DMS53 treated with DMSO at 0.1 percent for 48 hours (cell line): ENCODE measurements around the gene SUN2.

Experiments used
- DNase-seq: peaks from one replicate; lab custom pipeline; 2025; ENCODE audit not compliant: unreplicated experiment; lab: John Stamatoyannopoulos, UW

SUN2 gene

DNA sequence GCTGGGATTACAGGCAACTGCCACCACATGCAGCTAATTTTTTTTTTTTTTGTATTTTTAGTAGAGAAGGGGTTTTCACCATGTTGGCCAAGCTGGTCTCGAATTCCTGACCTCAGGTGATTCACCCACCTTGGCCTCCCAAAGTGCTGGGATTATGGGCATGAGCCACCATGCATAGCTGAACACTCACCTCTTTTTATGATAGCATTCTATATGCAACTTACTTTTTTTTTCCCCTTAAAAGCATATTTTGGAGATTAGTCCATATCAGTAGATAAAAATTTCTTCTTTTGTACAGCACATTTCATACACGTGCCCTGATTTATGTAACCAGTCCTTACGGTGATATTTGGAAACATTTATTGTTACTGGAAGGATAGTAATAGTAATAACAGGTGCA, 35.4 kb downstream of the SUN2 start:
- DNase-seq, result no peak

GRCh38 chr22:38719196-38719595, 36.6 kb downstream of the SUN2 start:
- no peak for DNase-seq

DNA sequence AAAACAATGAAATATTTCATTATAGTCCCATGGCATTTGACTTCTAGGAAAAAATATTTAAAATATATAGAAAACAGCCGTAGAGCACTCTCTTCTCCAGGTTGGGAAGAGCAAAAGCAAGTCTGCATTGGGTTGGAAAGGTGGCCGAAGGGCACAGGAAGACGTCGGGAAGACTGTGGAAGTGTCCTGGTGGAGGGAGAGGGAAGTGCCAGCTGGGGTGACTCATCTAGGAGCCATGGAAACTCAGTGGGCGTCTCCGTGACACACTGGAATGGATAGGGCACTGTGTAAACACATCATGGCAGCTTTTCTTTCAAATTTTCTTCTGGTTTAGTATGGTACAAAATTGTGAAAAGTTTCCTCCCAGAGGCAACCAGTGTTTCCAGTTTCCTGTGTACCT, 37.4 kb downstream of the SUN2 start:
- peak; percentile 64 for DNase-seq

DNA sequence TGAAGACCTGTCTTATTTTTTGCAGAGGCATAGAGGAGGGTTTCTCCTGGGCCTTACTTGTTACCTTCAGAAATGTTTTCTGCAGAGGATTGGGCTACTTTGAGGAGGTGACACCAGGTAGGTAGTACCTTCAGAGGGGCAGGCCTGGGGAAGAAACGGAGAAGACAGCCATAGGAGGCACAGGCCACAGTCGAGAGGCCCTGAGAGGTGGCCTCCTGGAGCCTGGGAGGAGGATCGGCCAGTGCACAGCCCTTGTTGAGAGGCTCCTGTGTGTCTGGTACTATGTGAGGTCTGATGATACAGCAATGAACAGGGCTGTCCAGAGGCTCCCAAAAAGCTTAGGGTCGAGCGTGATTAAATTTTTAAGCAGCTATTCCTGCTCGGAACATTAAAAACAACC, 38.6 kb downstream of the SUN2 start:
- no peak for DNase-seq

DNA sequence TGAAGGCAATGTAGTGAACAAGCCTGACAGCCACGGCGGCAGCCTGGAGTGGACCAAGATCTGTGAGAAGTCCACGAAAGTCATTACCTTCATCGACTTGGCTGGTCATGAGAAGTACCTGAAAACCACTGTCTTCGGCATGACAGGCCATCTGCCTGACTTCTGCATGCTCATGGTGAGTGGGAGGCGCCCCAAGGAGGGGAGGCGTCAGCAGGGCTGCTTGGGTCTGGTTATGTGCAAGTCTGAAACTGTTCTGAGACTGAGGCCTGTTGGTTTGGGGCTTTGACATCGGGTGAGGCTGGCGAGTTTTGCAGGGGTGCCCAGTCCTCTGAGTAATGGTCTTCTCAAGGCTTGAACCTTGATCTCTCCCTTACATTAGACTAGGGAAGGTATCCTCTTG, 39.0 kb downstream of the SUN2 start:
- DNase-seq, result no peak

DNA sequence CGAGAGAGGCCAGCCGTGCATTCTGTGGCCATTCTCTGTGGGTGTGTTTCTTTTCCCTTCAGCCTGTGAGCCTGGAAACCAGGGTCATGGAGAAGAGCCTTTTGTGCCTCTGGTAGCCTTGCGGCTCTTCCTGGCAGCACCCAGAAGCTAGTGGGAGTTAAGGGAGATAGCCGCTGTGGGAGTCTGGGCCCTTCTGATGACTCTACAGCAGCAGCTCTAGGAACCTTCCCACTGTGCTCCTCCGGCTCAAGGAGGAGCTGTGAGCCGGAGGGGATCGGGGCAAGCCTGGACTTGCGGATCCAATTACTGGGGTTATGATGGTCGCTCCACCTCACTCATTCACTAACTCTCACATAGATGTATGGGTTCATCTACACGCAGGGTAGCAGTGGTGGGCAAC, 39.5 kb downstream of the SUN2 start:
- DNase-seq, result no peak

DNA sequence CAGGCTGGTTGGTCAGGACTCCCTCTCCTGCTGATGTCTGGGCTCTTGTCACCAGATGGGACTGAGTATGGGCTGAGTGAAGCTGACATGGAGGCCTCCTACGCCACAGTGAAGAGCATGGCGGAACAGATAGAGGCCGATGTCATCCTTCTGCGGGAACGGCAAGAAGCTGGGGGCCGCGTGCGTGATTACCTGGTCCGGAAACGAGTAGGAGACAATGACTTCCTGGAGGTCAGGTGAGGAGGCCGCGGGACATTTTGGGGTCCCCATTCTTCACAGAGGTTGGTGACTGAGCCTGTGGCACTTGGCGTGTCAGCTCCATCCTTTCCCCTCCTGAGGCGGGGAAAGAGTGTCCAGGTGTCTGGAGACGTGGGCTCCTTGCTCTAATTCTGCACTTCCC, 39.9 kb downstream of the SUN2 start:
- no peak for DNase-seq

DNA sequence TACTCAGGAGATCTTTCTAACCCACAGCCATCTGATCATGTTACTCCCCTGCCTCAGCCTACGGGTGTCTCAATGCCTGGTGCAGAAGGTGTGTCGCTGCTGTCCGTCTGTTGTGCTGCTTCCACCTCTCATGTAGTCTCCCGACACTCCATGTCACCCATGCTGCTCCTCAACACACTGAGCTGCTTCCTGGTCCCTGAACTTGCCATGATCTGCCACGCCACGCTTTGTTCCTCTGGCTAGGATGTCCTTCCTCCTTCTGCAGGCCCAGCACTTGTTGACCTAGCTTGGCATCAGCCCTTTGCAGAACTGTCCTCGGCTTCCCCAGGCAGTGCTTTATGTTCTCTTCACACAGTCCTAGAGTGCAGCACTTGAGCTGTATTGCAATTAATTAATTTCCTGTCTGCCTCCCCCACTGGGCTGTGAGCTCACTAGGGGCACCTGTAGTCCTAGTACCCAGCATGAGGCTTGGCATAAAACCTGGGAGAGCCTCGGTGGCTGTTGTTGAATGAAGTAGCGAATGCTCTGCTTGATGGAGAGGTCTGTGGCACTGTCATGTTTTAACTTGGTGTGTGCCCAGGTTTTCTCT, 40.5 kb downstream of the SUN2 start:
- DNase-seq, result no peak

DNA sequence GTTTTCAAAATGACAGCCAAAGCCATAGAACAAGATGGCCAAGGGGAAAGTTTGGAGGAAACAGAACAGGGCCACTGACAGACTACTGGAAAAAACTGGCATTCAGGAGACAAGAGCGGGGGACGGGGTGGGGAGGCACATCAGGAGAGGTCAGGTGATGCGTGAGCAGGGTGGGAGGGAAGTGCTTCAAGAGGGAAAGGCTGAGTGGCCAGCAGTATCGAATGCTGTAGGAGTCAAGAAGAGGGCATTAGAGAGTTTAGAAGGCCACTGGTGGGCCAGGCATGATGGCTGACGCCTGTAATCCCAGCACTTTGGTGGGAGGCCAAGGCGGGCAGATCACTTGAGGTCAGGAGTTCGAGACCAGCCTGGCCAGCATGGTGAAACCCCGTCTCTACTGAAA, 41.9 kb downstream of the SUN2 start:
- no peak for DNase-seq

DNA sequence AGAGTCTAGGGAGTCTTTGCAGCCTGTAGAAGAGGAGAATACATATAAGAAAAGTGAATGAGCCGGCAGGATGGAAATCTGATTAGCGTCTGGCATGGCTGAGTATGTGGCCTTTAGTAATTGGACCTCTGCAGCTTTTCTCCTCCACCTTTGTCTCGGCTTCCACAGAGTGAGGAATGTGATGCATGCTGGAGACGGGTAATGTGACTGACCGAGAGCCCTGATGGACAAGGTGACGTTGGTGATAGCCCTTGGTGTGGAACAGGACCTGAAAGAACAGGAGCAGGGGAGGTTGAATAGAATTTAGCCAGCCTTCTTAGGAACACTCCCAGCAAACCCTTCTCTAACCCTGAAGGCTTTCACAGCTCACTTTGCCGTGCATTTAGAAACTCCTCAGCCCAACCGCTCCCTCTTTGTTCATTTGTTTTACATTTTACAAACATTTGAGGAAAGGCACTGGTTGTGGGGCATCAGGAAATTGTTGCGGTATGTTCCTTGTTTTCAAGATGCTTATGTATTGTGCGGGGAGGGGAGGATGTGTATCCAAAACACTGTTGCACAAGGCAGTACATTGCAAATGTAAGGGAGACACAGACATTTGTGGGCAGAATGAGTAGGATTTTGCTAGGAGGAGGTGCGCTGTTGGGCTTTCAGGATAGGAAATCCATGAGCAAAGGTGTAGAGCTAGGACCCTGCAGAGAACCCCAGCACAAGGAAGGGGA, 43.2 kb downstream of the SUN2 start:
- no peak for DNase-seq

- no peak for DNase-seq
Measured at GRCh38 chr22:38710866-38711265, 44.9 kb downstream of the SUN2 start.

DNA sequence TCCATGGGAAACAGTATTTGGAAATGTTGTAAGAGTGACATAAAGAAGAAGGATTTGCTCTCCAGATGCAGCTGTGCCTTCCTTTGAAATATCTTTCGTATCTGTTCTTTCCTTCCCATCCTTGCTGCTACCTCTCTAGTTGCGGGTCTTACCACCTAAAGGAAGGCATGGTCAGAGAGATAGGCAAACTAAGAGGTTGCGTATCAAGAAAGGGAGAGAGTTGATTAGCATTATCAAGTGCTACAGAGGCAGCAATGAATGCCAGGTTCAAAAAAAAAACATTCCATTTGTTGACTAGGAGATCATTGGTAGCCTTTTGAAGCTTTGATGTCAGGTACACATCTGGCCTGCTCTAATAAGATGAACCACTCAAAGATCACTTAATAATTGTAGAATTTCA, 45.4 kb downstream of the SUN2 start:
- DNase-seq, result no peak

DNA sequence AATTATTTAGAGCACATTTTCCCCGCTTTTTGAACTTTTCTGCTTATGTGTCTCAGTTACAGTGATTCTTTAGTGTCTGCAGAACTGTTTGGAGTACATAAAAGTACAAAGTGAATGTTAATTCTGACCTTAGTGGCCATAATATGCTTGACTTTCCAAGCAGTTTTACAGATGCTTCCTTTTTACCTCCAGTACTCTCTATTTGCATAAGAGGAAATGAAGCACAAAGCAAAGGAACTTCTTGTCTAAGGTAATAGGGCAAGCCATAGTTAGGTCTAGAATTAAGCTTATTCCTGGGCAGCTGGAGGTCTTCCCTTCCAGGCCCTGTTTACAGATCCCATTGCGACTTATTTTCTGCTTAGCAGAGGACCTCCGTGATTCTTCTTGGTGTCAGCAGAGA, 46.5 kb downstream of the SUN2 start:
- DNase-seq, result no peak

DNA sequence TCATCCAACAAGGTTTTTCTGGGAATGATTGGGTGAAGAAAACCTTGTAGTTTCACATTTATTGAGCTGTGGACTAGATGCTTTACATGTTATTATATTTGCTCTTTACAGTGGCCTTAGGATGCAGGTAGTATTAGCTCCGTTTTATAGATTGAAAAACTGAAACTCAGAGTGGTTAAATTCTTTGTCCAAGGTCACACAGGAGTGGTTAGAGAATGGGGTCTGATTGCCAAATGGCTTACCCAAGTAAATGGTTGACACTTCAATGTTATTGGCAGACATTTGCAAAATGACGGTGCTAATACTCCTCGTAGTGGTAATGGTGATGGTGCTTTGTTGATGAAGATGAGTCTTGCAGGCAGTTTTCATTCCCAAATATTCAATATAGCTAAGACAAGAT, 47.8 kb downstream of the SUN2 start:
- DNase-seq, result no peak

GRCh38 chr22:38707346-38707745, 48.5 kb downstream of the SUN2 start:
- peak; percentile 34 for DNase-seq

- DNase-seq, result no peak
Measured at GRCh38 chr22:38706901-38707195, 49.0 kb downstream of the SUN2 start.

DNA sequence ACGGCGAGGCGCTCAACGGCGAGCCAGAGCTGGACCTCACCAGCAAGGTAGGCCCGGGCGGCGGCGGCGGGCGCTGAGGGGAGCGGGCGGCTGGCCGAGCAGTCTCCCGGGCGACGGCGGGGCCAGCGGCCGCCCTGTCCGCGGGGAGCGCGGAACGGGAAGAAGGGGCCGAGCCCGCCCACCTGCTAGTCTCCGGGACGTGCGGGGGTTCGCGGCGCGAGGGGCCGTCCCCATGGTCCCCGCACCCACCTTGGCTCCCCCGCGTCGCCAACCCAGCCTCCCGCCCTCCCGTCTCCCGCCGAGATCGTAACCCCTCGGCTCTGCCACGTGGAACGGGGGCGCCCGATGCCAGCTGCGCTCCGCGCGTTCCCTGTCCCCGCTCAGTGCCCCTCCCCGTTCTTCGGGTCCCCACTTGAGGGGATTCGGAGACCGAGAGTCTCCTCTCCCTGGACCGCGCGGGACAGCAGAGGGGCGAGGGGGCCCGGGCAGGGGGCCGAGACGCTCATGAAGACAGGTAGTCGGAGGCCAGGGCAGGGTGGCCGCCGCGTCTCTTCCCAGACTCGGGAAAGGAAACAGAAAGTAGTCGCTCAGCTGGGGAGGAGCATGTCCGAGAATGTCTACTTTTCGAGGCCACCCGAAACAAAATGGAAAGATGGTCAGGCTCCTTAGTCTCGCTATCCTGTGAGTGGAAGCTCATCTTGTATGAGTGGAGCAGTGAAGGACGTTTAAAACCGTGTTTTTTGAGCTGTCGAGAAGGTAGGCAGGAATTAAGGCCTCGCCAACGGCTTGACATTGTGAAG, 49.5 kb downstream of the SUN2 start:
- no peak for DNase-seq

DNA sequence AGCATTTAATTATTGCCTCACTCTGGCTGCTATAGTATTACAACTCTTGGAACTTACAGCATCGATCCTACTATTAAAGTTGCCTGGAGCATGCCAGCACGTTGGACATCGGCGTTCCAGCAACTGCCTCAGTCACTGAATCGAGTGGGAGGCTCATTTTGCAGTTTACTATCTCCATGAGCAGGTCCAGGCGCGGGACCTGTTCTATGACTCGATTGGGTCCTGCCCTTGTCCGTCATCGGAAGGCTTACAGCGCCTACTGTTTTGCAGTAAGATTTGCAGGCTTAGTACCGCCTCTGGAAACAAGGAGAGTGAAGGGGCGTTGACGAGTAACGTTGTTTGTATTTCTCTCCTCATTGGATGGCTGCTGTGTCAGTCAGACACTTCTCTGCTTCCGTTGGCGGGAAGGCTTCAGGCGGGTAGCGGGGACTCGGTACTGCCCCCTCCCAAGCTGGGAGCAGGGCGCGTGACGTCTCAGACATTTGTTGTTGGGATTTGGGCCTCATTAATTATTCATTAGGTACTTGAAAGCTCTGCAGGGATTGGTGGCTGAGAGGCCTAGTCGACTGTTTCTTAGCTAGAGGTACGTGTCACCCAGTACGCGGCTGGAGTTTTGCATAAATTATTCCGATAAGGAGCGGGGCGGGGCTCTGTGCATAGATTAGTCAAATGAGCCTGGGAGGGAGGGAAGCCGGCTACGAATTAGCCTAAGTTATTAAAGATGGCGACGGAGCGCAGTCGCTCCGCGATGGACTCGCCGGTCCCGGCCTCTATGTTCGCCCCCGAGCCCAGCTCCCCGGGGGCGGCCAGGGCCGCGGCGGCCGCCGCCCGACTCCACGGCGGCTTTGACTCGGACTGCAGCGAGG, 50.3 kb downstream of the SUN2 start, which contains the start of gene GTPBP1:
GTPBP1 (plus strand) TSS at position 710 of the 866 bp plus-strand sequence; CDS start at position 722, 12 bp downstream.
- DNase-seq, result peak; percentile 99

GRCh38 chr22:38704654-38705234, 51.1 kb downstream of the SUN2 start:
- DNase-seq, result no peak

- DNase-seq, result peak; percentile 51
Measured at GRCh38 chr22:38700789-38701628, 54.8 kb downstream of the SUN2 start, which contains the start of gene JOSD1. JOSD1 (minus strand) TSS chr22:38700943; CDS start chr22:38699987, 956 bp downstream.
